Keratinocyte (primary cell): Measurements from ENCODE around the gene NKD1.

Experiments used
- EZH2 ChIP-seq: IDR thresholded peaks from one replicate; pipeline ENCODE4 v1.6.1; 2012; ENCODE audit warnings: inconsistent platforms, mild to moderate bottlenecking, low read length, moderate library complexity
- TF ChIP-seq, protein P1 (sequence below), 3 experiments: IDR thresholded peaks in 1 of 3; conservative IDR thresholded peaks in 1 of 3; optimal IDR thresholded peaks in 1 of 3; 2 replicates in 2 of 3; 3 replicates in 1 of 3; pipeline versions ENCODE3 to v1.5.1; 2011; ENCODE audit warnings: low read length in 3 of 3, mild to moderate bottlenecking in 3 of 3, moderate library complexity in 2 of 3, control low read depth in 1 of 3, inconsistent platforms in 1 of 3; ENCODE audit not compliant: insufficient read depth in 2 of 3; ENCODE audit errors: extremely low read depth in 1 of 3

DNA sequence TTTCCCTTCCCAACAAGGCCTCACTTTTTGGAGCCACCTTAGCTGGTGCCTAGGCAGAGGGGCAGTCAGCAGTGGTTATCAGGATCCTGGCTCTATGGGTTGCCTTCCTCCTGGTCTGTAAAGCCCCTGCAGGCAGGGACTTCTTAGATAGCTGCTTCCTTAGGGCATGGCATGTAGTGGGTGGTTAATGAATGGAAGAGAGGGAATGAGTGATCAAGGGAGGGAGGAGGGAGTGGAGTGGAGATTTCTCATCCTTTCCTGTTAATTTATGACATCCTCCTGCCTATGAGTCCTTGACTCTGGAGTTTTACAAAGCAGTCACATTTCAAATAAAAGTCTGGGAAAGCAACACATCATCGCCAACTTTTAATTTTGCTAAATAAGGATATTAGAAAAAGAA lies 92.2 kb downstream of the NKD1 start:
- TF ChIP-seq, protein P1, sequence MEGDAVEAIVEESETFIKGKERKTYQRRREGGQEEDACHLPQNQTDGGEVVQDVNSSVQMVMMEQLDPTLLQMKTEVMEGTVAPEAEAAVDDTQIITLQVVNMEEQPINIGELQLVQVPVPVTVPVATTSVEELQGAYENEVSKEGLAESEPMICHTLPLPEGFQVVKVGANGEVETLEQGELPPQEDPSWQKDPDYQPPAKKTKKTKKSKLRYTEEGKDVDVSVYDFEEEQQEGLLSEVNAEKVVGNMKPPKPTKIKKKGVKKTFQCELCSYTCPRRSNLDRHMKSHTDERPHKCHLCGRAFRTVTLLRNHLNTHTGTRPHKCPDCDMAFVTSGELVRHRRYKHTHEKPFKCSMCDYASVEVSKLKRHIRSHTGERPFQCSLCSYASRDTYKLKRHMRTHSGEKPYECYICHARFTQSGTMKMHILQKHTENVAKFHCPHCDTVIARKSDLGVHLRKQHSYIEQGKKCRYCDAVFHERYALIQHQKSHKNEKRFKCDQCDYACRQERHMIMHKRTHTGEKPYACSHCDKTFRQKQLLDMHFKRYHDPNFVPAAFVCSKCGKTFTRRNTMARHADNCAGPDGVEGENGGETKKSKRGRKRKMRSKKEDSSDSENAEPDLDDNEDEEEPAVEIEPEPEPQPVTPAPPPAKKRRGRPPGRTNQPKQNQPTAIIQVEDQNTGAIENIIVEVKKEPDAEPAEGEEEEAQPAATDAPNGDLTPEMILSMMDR (optimal IDR thresholded peaks at IDR 0.05 in 1 of 3, IDR thresholded peaks at IDR 0.05 in 1 of 3, conservative IDR thresholded peaks at IDR 0.05 in 1 of 3; ENCODE audit: extremely low read depth in 1 of 3, insufficient read depth in 2 of 3, low read length in 3 of 3): no peak
- TF ChIP-seq EZH2: no peak
